GM23338 (cell line): ENCODE measurements around the gene ARID4B.

Source experiments
- CREB1 ChIP-seq: fragments of 250-450 bp; sonication (Bioruptor Pico); IDR thresholded peaks from 2 replicates; pipeline ENCODE4 v1.5.0; 2020; ENCODE audit warnings: low read depth, mild to moderate bottlenecking, moderate library complexity
- EZH2 ChIP-seq: fragments of 200-600 bp; sonication (generic); IDR thresholded peaks from one replicate; pipeline ENCODE4 v1.8.0; 2017; ENCODE audit warnings: antibody characterized with exemption, mild to moderate bottlenecking, low read depth; ENCODE audit not compliant: unreplicated experiment
- EZH2phosphoT487 ChIP-seq: fragments of 200-600 bp; sonication (generic); IDR thresholded peaks from one replicate; pipeline ENCODE4 v1.8.1; 2018; ENCODE audit warnings: antibody characterized with exemption; ENCODE audit not compliant: unreplicated experiment
- JUNB ChIP-seq: IDR thresholded peaks from one replicate; pipeline ENCODE4 v1.6.1; 2016; ENCODE audit warnings: antibody characterized with exemption; ENCODE audit not compliant: unreplicated experiment
- NANOG ChIP-seq: IDR thresholded peaks from 2 replicates; pipeline ENCODE4 v1.6.1; 2016; ENCODE audit warnings: antibody characterized with exemption, borderline replicate concordance
- POLR2AphosphoS5 ChIP-seq: IDR thresholded peaks from 2 replicates; pipeline ENCODE4 v1.6.1; 2016; ENCODE audit warnings: antibody characterized with exemption, low read depth
- STAT1 ChIP-seq: IDR thresholded peaks from one replicate; pipeline ENCODE4 v1.6.1; 2016; ENCODE audit warnings: antibody characterized with exemption; ENCODE audit not compliant: unreplicated experiment
- TF ChIP-seq, protein P1 (sequence below), 2 experiments: fragments of 200-600 bp in 1 of 2; sonication (generic) in 1 of 2; conservative IDR thresholded peaks; 2 replicates each; pipeline versions ENCODE4 v1.5.1 to v1.6.1; 2016 to 2017; ENCODE audit warnings: antibody characterized with exemption in 2 of 2, low read depth in 2 of 2, mild to moderate bottlenecking in 2 of 2, moderate library complexity in 1 of 2
- TF ChIP-seq, protein P2 (sequence below): IDR thresholded peaks from one replicate; pipeline ENCODE4 v1.6.1; 2018; ENCODE audit warnings: antibody characterized with exemption; ENCODE audit not compliant: unreplicated experiment
- TF ChIP-seq, protein P3 (sequence below): IDR thresholded peaks from 2 replicates; pipeline ENCODE4 v1.6.1; 2016; ENCODE audit warnings: antibody characterized with exemption

DNA sequence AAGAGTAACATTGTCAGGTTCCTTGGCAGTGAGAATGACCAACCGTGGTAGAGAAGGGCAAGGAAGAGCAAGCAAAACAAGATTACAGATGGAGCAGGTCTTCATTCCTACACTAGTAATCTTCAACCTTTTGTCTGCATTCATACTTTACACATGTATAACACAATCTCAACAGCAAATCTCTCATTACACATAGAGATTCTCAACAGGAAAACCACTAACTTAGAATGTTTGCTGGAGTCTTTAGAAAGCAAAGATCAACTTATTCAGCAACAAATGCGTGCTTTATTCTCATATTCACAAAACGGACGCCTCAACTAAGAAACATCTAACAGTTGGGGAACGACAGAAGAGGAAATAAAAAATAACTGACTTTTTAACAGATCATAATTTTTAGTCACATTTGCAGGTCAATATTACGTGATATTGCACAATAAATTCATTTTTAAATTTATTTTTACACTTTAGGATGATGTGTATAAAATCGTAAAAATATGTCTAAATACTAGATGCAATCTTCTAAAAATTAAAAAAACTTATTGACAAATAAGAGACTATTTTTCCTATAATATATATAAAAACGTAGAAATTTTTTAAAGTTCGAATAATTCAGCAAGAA lies 82.9 kb downstream of the ARID4B start:
- TF ChIP-seq, protein P1, sequence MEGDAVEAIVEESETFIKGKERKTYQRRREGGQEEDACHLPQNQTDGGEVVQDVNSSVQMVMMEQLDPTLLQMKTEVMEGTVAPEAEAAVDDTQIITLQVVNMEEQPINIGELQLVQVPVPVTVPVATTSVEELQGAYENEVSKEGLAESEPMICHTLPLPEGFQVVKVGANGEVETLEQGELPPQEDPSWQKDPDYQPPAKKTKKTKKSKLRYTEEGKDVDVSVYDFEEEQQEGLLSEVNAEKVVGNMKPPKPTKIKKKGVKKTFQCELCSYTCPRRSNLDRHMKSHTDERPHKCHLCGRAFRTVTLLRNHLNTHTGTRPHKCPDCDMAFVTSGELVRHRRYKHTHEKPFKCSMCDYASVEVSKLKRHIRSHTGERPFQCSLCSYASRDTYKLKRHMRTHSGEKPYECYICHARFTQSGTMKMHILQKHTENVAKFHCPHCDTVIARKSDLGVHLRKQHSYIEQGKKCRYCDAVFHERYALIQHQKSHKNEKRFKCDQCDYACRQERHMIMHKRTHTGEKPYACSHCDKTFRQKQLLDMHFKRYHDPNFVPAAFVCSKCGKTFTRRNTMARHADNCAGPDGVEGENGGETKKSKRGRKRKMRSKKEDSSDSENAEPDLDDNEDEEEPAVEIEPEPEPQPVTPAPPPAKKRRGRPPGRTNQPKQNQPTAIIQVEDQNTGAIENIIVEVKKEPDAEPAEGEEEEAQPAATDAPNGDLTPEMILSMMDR (conservative IDR thresholded peaks at IDR 0.05; ENCODE audit: low read depth in 2 of 2), result no peak
- TF ChIP-seq EZH2phosphoT487 (no peak), EZH2 (no peak), NANOG (no peak), POLR2AphosphoS5 (no peak), CREB1 (CRISPR knock-in tag) (no peak), STAT1 (no peak), JUNB (no peak)
- TF ChIP-seq, protein P2, sequence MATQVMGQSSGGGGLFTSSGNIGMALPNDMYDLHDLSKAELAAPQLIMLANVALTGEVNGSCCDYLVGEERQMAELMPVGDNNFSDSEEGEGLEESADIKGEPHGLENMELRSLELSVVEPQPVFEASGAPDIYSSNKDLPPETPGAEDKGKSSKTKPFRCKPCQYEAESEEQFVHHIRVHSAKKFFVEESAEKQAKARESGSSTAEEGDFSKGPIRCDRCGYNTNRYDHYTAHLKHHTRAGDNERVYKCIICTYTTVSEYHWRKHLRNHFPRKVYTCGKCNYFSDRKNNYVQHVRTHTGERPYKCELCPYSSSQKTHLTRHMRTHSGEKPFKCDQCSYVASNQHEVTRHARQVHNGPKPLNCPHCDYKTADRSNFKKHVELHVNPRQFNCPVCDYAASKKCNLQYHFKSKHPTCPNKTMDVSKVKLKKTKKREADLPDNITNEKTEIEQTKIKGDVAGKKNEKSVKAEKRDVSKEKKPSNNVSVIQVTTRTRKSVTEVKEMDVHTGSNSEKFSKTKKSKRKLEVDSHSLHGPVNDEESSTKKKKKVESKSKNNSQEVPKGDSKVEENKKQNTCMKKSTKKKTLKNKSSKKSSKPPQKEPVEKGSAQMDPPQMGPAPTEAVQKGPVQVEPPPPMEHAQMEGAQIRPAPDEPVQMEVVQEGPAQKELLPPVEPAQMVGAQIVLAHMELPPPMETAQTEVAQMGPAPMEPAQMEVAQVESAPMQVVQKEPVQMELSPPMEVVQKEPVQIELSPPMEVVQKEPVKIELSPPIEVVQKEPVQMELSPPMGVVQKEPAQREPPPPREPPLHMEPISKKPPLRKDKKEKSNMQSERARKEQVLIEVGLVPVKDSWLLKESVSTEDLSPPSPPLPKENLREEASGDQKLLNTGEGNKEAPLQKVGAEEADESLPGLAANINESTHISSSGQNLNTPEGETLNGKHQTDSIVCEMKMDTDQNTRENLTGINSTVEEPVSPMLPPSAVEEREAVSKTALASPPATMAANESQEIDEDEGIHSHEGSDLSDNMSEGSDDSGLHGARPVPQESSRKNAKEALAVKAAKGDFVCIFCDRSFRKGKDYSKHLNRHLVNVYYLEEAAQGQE, result no peak
- TF ChIP-seq, protein P3, sequence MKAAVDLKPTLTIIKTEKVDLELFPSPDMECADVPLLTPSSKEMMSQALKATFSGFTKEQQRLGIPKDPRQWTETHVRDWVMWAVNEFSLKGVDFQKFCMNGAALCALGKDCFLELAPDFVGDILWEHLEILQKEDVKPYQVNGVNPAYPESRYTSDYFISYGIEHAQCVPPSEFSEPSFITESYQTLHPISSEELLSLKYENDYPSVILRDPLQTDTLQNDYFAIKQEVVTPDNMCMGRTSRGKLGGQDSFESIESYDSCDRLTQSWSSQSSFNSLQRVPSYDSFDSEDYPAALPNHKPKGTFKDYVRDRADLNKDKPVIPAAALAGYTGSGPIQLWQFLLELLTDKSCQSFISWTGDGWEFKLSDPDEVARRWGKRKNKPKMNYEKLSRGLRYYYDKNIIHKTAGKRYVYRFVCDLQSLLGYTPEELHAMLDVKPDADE, result no peak
